H1 (cell line): ENCODE measurements around the gene DCXR. TPM values are rescaled to one million over a fixed set of nuclear protein-coding genes. Genes with fewer than 3 reads are reported as not detected.

Experiments
- CTCF ChIA-PET: fragments of 300-600 bp; sonication (Branson Sonifier 250); formaldehyde crosslinking; loops from one replicate; lab custom pipeline; 2021; ENCODE audit not compliant: partially characterized antibody; lab: Charles Lee
- POLR2A ChIA-PET: fragments of 300-600 bp; sonication (Branson Sonifier 250); formaldehyde crosslinking; loops from one replicate; lab custom pipeline; 2021; ENCODE audit warnings: inconsistent platforms; ENCODE audit not compliant: partially characterized antibody; lab: Charles Lee
- DNase-seq, 2 experiments: peaks; one replicate each; pipeline versions ENCODE4 v3.0.0 to v3.0.0-alpha.2; 2010 to 2022; ENCODE audit warnings: low spot score in 2 of 2, low read depth in 1 of 2, mixed read lengths in 1 of 2
- FAIRE-seq: peaks from 2 replicates; lab custom pipeline; 2011; peaks lifted over from hg19 to GRCh38; lab: Jason Lieb, UNC
- H2AFZ ChIP-seq: 2 replicates; pipeline ENCODE4 v1.8.1; 2012; ENCODE audit warnings: low read length, inconsistent platforms
- H2AK5ac ChIP-seq: 2 replicates; pipeline ENCODE4 v1.6.1; 2013; ENCODE audit warnings: low read depth, low read length
- H2BK120ac ChIP-seq: replicated peaks from 2 replicates; pipeline ENCODE3; 2013; ENCODE audit warnings: low read depth, low read length, inconsistent platforms
- H2BK12ac ChIP-seq: 2 replicates; pipeline ENCODE4 v1.6.1; 2013; ENCODE audit warnings: low read depth, low read length
- H2BK15ac ChIP-seq: 2 replicates; pipeline ENCODE4 v1.6.1; 2013; ENCODE audit warnings: low read length
- H2BK20ac ChIP-seq: 2 replicates; pipeline ENCODE4 v1.6.1; 2013; ENCODE audit warnings: low read length
- H2BK5ac ChIP-seq: 2 replicates; pipeline ENCODE4 v1.6.1; 2013; ENCODE audit warnings: low read depth, low read length
- H3K14ac ChIP-seq: 2 replicates; pipeline ENCODE4 v1.6.1; 2013; ENCODE audit warnings: inconsistent platforms; ENCODE audit not compliant: insufficient read length
- H3K18ac ChIP-seq: 2 replicates; pipeline ENCODE4 v1.6.1; 2013; ENCODE audit warnings: low read length; ENCODE audit errors: extremely low read depth
- H3K23ac ChIP-seq: 2 replicates; pipeline ENCODE4 v1.6.1; 2013; ENCODE audit warnings: inconsistent platforms; ENCODE audit not compliant: insufficient read length
- H3K23me2 ChIP-seq: 2 replicates; pipeline ENCODE4 v1.6.1; 2013; ENCODE audit warnings: low read depth, low read length
- H3K27ac ChIP-seq: 2 replicates; pipeline ENCODE4 v1.6.1; 2011; ENCODE audit warnings: low read depth, low read length, inconsistent platforms
- H3K27me3 ChIP-seq, 4 experiments: replicated peaks in 1 of 4; 1 replicate in 1 of 4; 2 replicates in 3 of 4; pipeline versions ENCODE4 v1.6.1 to v1.8.1; 2011 to 2013; ENCODE audit warnings: low read length in 3 of 4, mild to moderate bottlenecking in 3 of 4, inconsistent platforms in 2 of 4, mixed read lengths in 2 of 4, moderate library complexity in 1 of 4; ENCODE audit not compliant: control insufficient read depth in 3 of 4, insufficient read depth in 3 of 4; ENCODE audit errors: extremely low read depth in 1 of 4
- H3K36me3 ChIP-seq, 4 experiments: 2 replicates each; pipeline versions ENCODE4 v1.6.1 to v1.8.1; 2011 to 2013; ENCODE audit warnings: mild to moderate bottlenecking in 4 of 4, low read length in 3 of 4, moderate library complexity in 2 of 4, control low read depth in 1 of 4, inconsistent platforms in 1 of 4; ENCODE audit not compliant: insufficient read depth in 4 of 4, control insufficient read depth in 2 of 4
- H3K4ac ChIP-seq: replicated peaks from 2 replicates; pipeline ENCODE3; 2013; ENCODE audit warnings: low read length, low read depth, mixed read lengths, inconsistent platforms; ENCODE audit not compliant: insufficient read length
- H3K4me1 ChIP-seq, 4 experiments: replicated peaks in 1 of 4; 1 replicate in 1 of 4; 2 replicates in 3 of 4; pipeline versions ENCODE4 v1.6.1 to v1.8.1; 2011 to 2013; ENCODE audit warnings: low read length in 3 of 4, inconsistent platforms in 2 of 4, mixed read lengths in 1 of 4; ENCODE audit not compliant: insufficient read depth in 4 of 4, control insufficient read depth in 3 of 4
- H3K4me2 ChIP-seq, 2 experiments: 2 replicates each; pipeline versions ENCODE4 v1.6.1 to v1.8.1; 2011 to 2013; ENCODE audit warnings: low read depth in 2 of 2, low read length in 2 of 2, control low read depth in 1 of 2, inconsistent platforms in 1 of 2, mild to moderate bottlenecking in 1 of 2; ENCODE audit not compliant: insufficient read depth in 1 of 2
- H3K4me3 ChIP-seq, 4 experiments: fragments of 200-600, 300-600 bp in 1 of 4; sonication (generic), shearing (Covaris generic), sonication (Bioruptor Twin) in 1 of 4; 2 replicates each; pipeline versions ENCODE4 v1.5.1 to v1.8.1; 2011 to 2016; ENCODE audit warnings: low read length in 4 of 4, low read depth in 3 of 4, control low read depth in 2 of 4, inconsistent platforms in 2 of 4, mild to moderate bottlenecking in 2 of 4, mixed read lengths in 1 of 4, moderate library complexity in 1 of 4; ENCODE audit not compliant: insufficient read depth in 2 of 4; ENCODE audit errors: extremely low read depth in 1 of 4
- H3K56ac ChIP-seq: replicated peaks from 2 replicates; pipeline ENCODE3; 2013; ENCODE audit warnings: low read depth, mild to moderate bottlenecking, mixed read lengths, low read length, inconsistent platforms; ENCODE audit not compliant: insufficient read length
- H3K79me1 ChIP-seq: 2 replicates; pipeline ENCODE4 v1.6.1; 2013; ENCODE audit warnings: low read depth, low read length, control low read depth
- H3K79me2 ChIP-seq, 2 experiments: 2 replicates each; pipeline versions ENCODE4 v1.6.1 to v1.8.1; 2012 to 2013; ENCODE audit warnings: low read length in 2 of 2, mild to moderate bottlenecking in 2 of 2, inconsistent platforms in 1 of 2; ENCODE audit not compliant: insufficient read depth in 2 of 2, control insufficient read depth in 1 of 2
- H3K9ac ChIP-seq, 4 experiments: replicated peaks in 1 of 4; 1 replicate in 1 of 4; 2 replicates in 3 of 4; pipeline versions ENCODE4 v1.6.1 to v1.8.1; 2011 to 2013; ENCODE audit warnings: low read depth in 3 of 4, low read length in 3 of 4, control low read depth in 2 of 4, mild to moderate bottlenecking in 2 of 4, moderate library complexity in 2 of 4, inconsistent platforms in 1 of 4; ENCODE audit errors: extremely low read depth in 1 of 4
- H3K9me3 ChIP-seq, 2 experiments: 2 replicates each; pipeline versions ENCODE4 v1.6.1 to v1.8.1; 2012 to 2013; ENCODE audit warnings: mild to moderate bottlenecking in 2 of 2, moderate library complexity in 2 of 2, control low read depth in 1 of 2, inconsistent platforms in 1 of 2, low read depth in 1 of 2, low read length in 1 of 2, mixed read lengths in 1 of 2; ENCODE audit not compliant: insufficient read depth in 2 of 2
- H4K20me1 ChIP-seq, 2 experiments: replicated peaks in 1 of 2; 2 replicates each; pipeline versions ENCODE3 to v1.8.1; 2011 to 2013; ENCODE audit warnings: inconsistent platforms in 2 of 2, low read length in 2 of 2, mild to moderate bottlenecking in 1 of 2; ENCODE audit not compliant: insufficient read depth in 2 of 2, control insufficient read depth in 1 of 2
- H4K5ac ChIP-seq: 2 replicates; pipeline ENCODE4 v1.6.1; 2013; ENCODE audit warnings: low read length, low read depth, mixed read lengths, inconsistent platforms; ENCODE audit not compliant: insufficient read length
- H4K8ac ChIP-seq: 2 replicates; pipeline ENCODE4 v1.8.0; 2013; ENCODE audit warnings: mild to moderate bottlenecking, moderate library complexity, low read length, inconsistent platforms; ENCODE audit not compliant: insufficient read depth; ENCODE audit errors: extremely low read depth
- H4K91ac ChIP-seq: replicated peaks from 2 replicates; pipeline ENCODE3; 2013; ENCODE audit warnings: low read length, mixed read lengths, inconsistent platforms; ENCODE audit not compliant: insufficient read length
- ATF3 ChIP-seq: IDR thresholded peaks from 2 replicates; pipeline ENCODE4 v1.6.1; 2011; ENCODE audit warnings: low read depth, mild to moderate bottlenecking, low read length; ENCODE audit not compliant: insufficient read depth
- CEBPB ChIP-seq: IDR thresholded peaks from 2 replicates; pipeline ENCODE4 v1.6.1; 2012; ENCODE audit warnings: low read depth, low read length
- CREB1 ChIP-seq: IDR thresholded peaks from 2 replicates; pipeline ENCODE4 v1.6.1; 2012; ENCODE audit warnings: inconsistent platforms
- EGR1 ChIP-seq: IDR thresholded peaks from 2 replicates; pipeline ENCODE4 v1.6.1; 2011; ENCODE audit warnings: low read depth, low read length, borderline replicate concordance
- JUN ChIP-seq: IDR thresholded peaks from 2 replicates; pipeline ENCODE4 v1.6.1; 2011; ENCODE audit warnings: low read depth, mild to moderate bottlenecking, improper control_type of control experiment, low read length
- JUND ChIP-seq: IDR thresholded peaks from 2 replicates; pipeline ENCODE4 v1.6.1; 2011; ENCODE audit warnings: mild to moderate bottlenecking, improper control_type of control experiment, low read length
- KDM5A ChIP-seq: fragments of 200-600 bp; IDR thresholded peaks from 2 replicates; pipeline ENCODE4 v1.7.1; 2012; ENCODE audit warnings: mild to moderate bottlenecking, low read length, inconsistent platforms, mixed read lengths
- RFX5 ChIP-seq: IDR thresholded peaks from 2 replicates; pipeline ENCODE4 v1.6.1; 2011; ENCODE audit warnings: low read depth, low read length, improper control_type of control experiment, borderline replicate concordance
- SIN3A ChIP-seq, 2 experiments: IDR thresholded peaks in 1 of 2; conservative IDR thresholded peaks in 1 of 2; 2 replicates each; pipeline ENCODE4 v1.6.1; 2011 to 2012; ENCODE audit warnings: low read length in 2 of 2, improper control_type of control experiment in 1 of 2, low read depth in 1 of 2, mild to moderate bottlenecking in 1 of 2
- SIX5 ChIP-seq: IDR thresholded peaks from 2 replicates; pipeline ENCODE4 v1.6.1; 2011; ENCODE audit warnings: mild to moderate bottlenecking, low read depth, low read length
- TAF1 ChIP-seq: IDR thresholded peaks from 2 replicates; pipeline ENCODE4 v1.6.1; 2011; ENCODE audit warnings: mild to moderate bottlenecking, low read depth, low read length
- TCF12 ChIP-seq: IDR thresholded peaks from 2 replicates; pipeline ENCODE4 v1.6.1; 2011; ENCODE audit warnings: low read depth, mild to moderate bottlenecking, low read length
- WGBS, 2 experiments: shearing (Covaris generic) in 1 of 2; methylation state at CpG; one replicate each; pipeline versions ENCODE4 v1.1.6 to v1.1.7; 2013 to 2015; ENCODE audit warnings: low lambda C conversion rate in 2 of 2, mixed read lengths in 2 of 2, inconsistent platforms in 1 of 2, low coverage in 1 of 2, missing lambda C conversion rate in 1 of 2; ENCODE audit not compliant: insufficient replicate concordance in 2 of 2, insufficient coverage in 1 of 2, insufficient read length in 1 of 2; ENCODE audit errors: extremely low coverage in 1 of 2, missing lambda C conversion rate in 1 of 2; 5-methylcytosine and 5-hydroxymethylcytosine counted together
- polyA plus RNA-seq, 7 experiments: library from polyadenylated mRNA; depleted of rRNA in 3 of 7; stranded (reverse) in 5 of 7; unstranded in 2 of 7; fragments of >200 nt in 5 of 7; fragments of 200-250 nt in 2 of 7; gene quantifications; 1 replicate in 5 of 7; 2 replicates in 1 of 7; 4 replicates in 1 of 7; pipeline versions ENCODE4 v1.2.1 to v1.2.3, GENCODE V29; 2011 to 2013; ENCODE audit warnings: missing spikeins in 2 of 7, mixed read lengths in 2 of 7
- total RNA-seq: library from RNA; stranded (reverse); fragmentation: NEBNext Ultra II Directional; extraction: Animal tissue kit (Norgen Biotek cat#: 25700); gene quantifications from 2 replicates; pipeline ENCODE4 v1.2.1, GENCODE V29; 2021

The DCXR gene
- total and polyA plus RNA-seq, 2 of the 8 experiments (the other 6 are each of a cell fraction or from before 2014, with no cell fraction given), result 96.3 to 212 TPM

GRCh38 chr17:81993729-81994592 is 43.5 kb downstream of the DCXR start:
- peak overlapping the region; percentile 66; the same call in 1 of the 2 replicates for H2BK5ac ChIP-seq
- TF ChIP-seq TAF1 (no peak), SIN3A (conservative IDR thresholded peaks at IDR 0.05 in 1 of 2, IDR thresholded peaks at IDR 0.05 in 1 of 2; ENCODE audit: low read depth in 1 of 2, low read length in 2 of 2) (no peak), JUN (no peak), KDM5A (no peak), TCF12 (no peak), CREB1 (no peak), RFX5 (no peak), CEBPB (no peak), SIX5 (no peak), EGR1 (no peak), JUND (no peak), ATF3 (no peak)

More at GRCh38 chr17:81993729-81994592, 43.5 kb downstream of the DCXR start:
- peaks cover 0 to 3% of the 10 kb centered on the region in 2 experiments; a peak in 1 of 4 replicates for H3K79me2 ChIP-seq
- CTCF ChIA-PET, result interaction anchor here (1.0 to 2.3 kb wide), 3 partner anchors 26 to 125 kb away, joined by 3 to 6 read pairs (median 4); no protein-coding TSS in a partner anchor
- H3K18ac ChIP-seq, result no peak overlapping the region
- POLR2A ChIA-PET, result interaction anchor here (1.0 to 1.5 kb wide), 4 partner anchors 8 to 19 kb away, joined by 3 read pairs; no protein-coding TSS in a partner anchor
- H4K20me1 ChIP-seq, result peaks cover 3 to 14% of the 10 kb centered on the region in 2 experiments
- H3K14ac ChIP-seq, result no peak overlapping the region
- 88% methylated on average over 37 of the region's 37 CpGs; no CpG with 5 or more reads in 1 of the 2 experiments for WGBS, 2 experiments
- no peak overlapping the region for H3K4me2 ChIP-seq
- H2BK15ac ChIP-seq, result 0 out of 2 replicates have a peak overlapping the region, but pooled peaks have one; percentile 29
- H4K91ac ChIP-seq, result peak overlapping the region; percentile 30
- peaks cover 7% of the 10 kb centered on the region for H3K79me1 ChIP-seq
- H3K23ac ChIP-seq, result no peak overlapping the region
- H2BK120ac ChIP-seq, result peak overlapping the region; percentile 43
- H3K36me3 ChIP-seq, result no peaks in the 10 kb centered on the region
- H3K23me2 ChIP-seq, result no peaks in the 10 kb centered on the region
- no peak overlapping the region for H3K9ac ChIP-seq
- H3K4me3 ChIP-seq, result no peak overlapping the region
- H3K27me3 ChIP-seq, result no peaks in the 10 kb centered on the region
- DNase-seq (peak in 1 of 2 experiments; percentile 49), FAIRE-seq (no peak)
- H3K4me1 ChIP-seq, result peaks cover 0 to 31% (median 27%) of the 10 kb centered on the region in 4 experiments; a peak in 6 of 7 replicates
- no peak overlapping the region for H4K5ac ChIP-seq
- 0 out of 2 replicates have a peak overlapping the region, but pooled peaks have one; percentile 39 for H2AK5ac ChIP-seq
- H2BK20ac ChIP-seq, result no peak overlapping the region
- no peak overlapping the region for H3K4ac ChIP-seq
- 0 out of 2 replicates have a peak overlapping the region, but pooled peaks have one; percentile 3 for H2BK12ac ChIP-seq
- no peak overlapping the region for H3K27ac ChIP-seq
- no peaks in the 10 kb centered on the region for H3K9me3 ChIP-seq
- H4K8ac ChIP-seq, result no peak overlapping the region; the same call in none of the 2 replicates
- H2AFZ ChIP-seq, result no peak overlapping the region
- H3K56ac ChIP-seq, result no peak overlapping the region
